Renal pelvis (tissue), 4 donors: Measurements from ENCODE around the gene NDST3. TPM values are rescaled to one million over a fixed set of nuclear protein-coding genes. Genes with fewer than 3 reads are reported as not detected.
"Not testable (repeated sequence)": the region's sequence is repeated elsewhere in the genome, so short reads cannot be mapped to it uniquely, and the experiment has no call there.

Experiments used
- DNase-seq: peaks from one replicate; pipeline ENCODE4 v3.0.0-alpha.2; 2013
- polyA plus RNA-seq, 3 donors: library from polyadenylated mRNA; unstranded; fragments of 120-200 nt; gene quantifications; one replicate each; pipeline ENCODE4 v1.2.1, GENCODE V29; 2013; ENCODE audit not compliant: insufficient read length in 3 of 3

Gene NDST3
- polyA plus RNA-seq, 3 donors: 2.4 to 3.0 (median 2.4) TPM

GRCh38 chr4:118268780-118269179, 234.5 kb downstream of the NDST3 start:
- DNase-seq: no peak

GRCh38 chr4:118270492-118270891, 236.2 kb downstream of the NDST3 start:
- no peak for DNase-seq

GRCh38 chr4:118271788-118272187, 237.5 kb downstream of the NDST3 start:
- DNase-seq: no peak

- DNase-seq: no peak
Measured at GRCh38 chr4:118273642-118274041, 239.4 kb downstream of the NDST3 start.

- no peak for DNase-seq
Measured at GRCh38 chr4:118276580-118276979, 242.3 kb downstream of the NDST3 start.

GRCh38 chr4:118277243-118277642, 243.0 kb downstream of the NDST3 start:
- no peak for DNase-seq

GRCh38 chr4:118278473-118279274, 244.4 kb downstream of the NDST3 start:
- peak; percentile 94 for DNase-seq

GRCh38 chr4:118279328-118279727, 245.0 kb downstream of the NDST3 start:
- DNase-seq: no peak

- no peak for DNase-seq
Measured at GRCh38 chr4:118279920-118280432, 245.7 kb downstream of the NDST3 start.

GRCh38 chr4:118280501-118281218, 246.4 kb downstream of the NDST3 start:
- peak; percentile 64 for DNase-seq

GRCh38 chr4:118281611-118282442, 247.5 kb downstream of the NDST3 start:
- no peak for DNase-seq

- no peak for DNase-seq
Measured at GRCh38 chr4:118282692-118283091, 248.4 kb downstream of the NDST3 start.

- DNase-seq: no peak
Measured at GRCh38 chr4:118284169-118284568, 249.9 kb downstream of the NDST3 start.

- DNase-seq: no peak
Measured at GRCh38 chr4:118285931-118286330, 251.6 kb downstream of the NDST3 start.

- DNase-seq: no peak
Measured at GRCh38 chr4:118286685-118287084, 252.4 kb downstream of the NDST3 start.

- DNase-seq: no peak
Measured at GRCh38 chr4:118287711-118288451, 253.6 kb downstream of the NDST3 start.

- DNase-seq: no peak
Measured at GRCh38 chr4:118289794-118290193, 255.5 kb downstream of the NDST3 start.

GRCh38 chr4:118290951-118291350, 256.7 kb downstream of the NDST3 start:
- no peak for DNase-seq

GRCh38 chr4:118296729-118297128, 262.4 kb downstream of the NDST3 start:
- DNase-seq: no peak

- not testable (repeated sequence) for DNase-seq
Measured at GRCh38 chr4:118299619-118300018, 265.3 kb downstream of the NDST3 start.

- no peak for DNase-seq
Measured at GRCh38 chr4:118307643-118308042, 273.4 kb downstream of the NDST3 start.
